Measurements from ENCODE around the gene MYO3B.

MYO3B gene

DNA sequence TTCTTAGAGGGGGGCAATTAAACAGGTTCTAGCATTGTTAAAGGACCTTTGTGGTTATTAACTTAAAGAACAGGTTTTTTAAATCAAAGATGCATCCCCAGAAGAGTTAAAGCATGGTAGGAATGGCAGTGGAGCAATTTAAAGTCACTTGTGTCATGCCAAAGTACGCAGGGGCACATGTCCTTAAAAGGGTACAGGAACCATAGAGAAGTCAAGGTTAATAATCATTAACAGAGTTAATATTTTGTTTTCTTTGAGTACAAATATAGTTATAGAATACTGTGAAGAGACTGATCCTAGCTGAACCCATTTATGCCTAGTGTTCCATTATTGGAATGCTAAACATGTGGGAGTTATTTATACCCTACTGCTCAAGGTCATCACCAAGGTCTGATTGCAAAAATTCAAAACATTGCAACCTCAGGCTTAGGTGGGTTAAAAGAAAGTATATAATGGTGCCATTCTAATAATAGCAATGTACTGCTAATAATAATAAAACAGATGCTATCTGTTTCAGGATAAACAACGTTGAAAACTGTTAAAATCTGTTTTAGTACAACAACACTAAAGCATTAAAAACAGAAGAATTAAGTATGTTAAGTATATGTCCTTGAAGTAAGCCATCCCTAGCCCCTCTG, 216.0 kb downstream of the MYO3B start:
- no peak for TF ChIP-seq GATA3 (IDR thresholded peaks at IDR 0.05; ENCODE audit: low read depth, low read length)
- no peak for TF ChIP-seq GATA2 (IDR thresholded peaks at IDR 0.05; ENCODE audit: low read depth, low read length)

- TF ChIP-seq GATA3 (IDR thresholded peaks at IDR 0.05; ENCODE audit: low read depth, low read length) (no peak), GATA2 (IDR thresholded peaks at IDR 0.05; ENCODE audit: low read depth, low read length) (no peak)
Measured at GRCh38 chr2:170394641-170395387, 216.9 kb downstream of the MYO3B start.

- TF ChIP-seq GATA3 (IDR thresholded peaks at IDR 0.05; ENCODE audit: low read depth, low read length) (no peak), GATA2 (IDR thresholded peaks at IDR 0.05; ENCODE audit: low read depth, low read length) (no peak)
Measured at GRCh38 chr2:170396799-170397459, 219.0 kb downstream of the MYO3B start.

DNA sequence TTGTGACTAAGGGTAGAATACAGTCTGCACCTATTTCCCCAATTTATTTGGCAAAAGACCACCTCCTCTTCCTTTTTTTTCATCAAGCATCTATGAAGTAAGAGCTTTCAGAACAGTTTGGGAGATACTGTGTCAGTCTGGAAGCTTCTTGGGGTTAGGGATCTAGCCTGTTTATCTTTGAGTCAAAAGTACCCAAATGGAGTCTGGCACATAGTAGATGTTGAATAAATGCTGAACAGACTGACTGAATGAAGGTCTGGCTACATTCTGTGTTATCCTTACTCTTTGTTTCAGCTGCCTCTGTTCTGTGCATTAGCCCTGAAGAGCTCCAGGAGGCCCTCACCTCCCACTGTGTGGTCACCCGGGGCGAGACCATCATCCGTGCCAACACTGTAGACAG, 223.2 kb downstream of the MYO3B start:
- no peak for TF ChIP-seq GATA2 (IDR thresholded peaks at IDR 0.05; ENCODE audit: low read depth, low read length)
- no peak for TF ChIP-seq GATA3 (IDR thresholded peaks at IDR 0.05; ENCODE audit: low read depth, low read length)

DNA sequence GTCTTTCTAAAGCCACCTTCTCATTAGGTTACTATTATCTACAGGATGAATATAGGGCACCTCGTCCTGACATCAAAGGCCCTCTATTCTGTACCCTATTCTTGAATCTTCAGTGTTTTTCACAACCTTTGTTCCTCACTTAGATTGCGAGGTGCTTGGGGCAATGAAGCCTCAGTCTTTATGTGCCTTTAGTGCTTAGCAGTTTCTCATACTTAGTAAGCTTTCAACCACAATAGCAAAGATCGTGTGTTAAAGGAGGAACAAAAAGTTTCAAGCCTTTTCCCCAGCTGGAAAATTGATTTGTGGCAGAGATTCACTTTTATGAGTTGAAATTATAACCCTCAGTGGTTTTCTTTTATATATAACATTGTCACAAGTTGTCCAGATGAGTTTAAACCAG, 226.9 kb downstream of the MYO3B start:
- TF ChIP-seq GATA3 (IDR thresholded peaks at IDR 0.05; ENCODE audit: low read depth, low read length) (no peak), GATA2 (IDR thresholded peaks at IDR 0.05; ENCODE audit: low read depth, low read length) (no peak)

DNA sequence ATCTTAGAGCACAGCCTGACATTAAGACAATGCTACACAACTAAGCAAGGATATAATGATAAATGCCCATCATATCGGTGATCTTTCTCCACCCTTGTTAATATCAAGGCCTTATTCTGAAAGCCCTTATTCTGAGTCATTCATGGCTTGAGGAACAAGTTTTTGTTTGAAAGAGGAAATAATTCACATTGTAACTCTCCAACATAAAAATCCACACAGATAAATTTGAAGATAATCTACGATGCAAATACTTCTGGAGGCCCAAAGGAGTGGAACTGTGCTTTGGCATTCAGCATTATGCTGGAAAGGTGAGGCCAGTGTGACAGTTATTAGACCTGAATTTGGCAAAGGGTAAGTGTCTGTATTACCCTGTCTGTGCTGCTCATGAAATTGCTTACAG, 227.4 kb downstream of the MYO3B start:
- TF ChIP-seq GATA2 (IDR thresholded peaks at IDR 0.05; ENCODE audit: low read depth, low read length) (no peak), GATA3 (IDR thresholded peaks at IDR 0.05; ENCODE audit: low read depth, low read length) (no peak)

DNA sequence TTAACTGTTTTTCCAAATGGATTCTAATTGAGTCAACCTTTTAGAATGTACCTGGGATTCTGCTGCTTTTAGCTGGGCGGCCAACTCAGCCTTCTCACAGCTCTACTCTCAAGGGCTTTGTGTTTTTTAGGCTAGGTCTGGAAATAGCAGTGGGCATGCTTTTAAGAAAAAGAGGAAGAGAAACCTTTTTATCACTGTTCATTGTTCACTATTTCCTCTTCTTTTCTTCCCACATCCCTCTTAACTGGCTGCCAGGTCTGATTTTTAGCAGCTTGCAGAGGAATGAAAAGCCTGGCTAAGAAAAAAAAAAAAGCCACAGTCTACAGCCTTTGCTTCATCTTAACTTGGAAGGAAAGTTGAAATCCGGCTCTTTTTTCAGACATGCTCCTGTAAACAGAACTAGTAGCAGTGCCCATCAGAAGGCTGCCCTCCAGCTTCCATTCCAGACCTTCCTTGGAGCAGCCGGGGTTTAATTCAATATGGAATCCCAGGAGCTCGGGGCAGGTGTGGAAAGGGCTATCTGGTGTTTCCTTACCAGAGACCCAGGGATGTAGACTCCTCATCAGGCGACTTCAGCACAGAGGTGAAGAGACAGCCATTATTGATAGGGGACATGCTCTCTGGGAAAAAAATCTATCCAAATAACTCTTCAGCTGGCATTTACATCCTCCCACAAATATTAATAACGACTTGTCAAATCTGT, 230.7 kb downstream of the MYO3B start:
- TF ChIP-seq GATA2 (IDR thresholded peaks at IDR 0.05; ENCODE audit: low read depth, low read length), result no peak
- TF ChIP-seq GATA3 (IDR thresholded peaks at IDR 0.05; ENCODE audit: low read depth, low read length), result no peak

DNA sequence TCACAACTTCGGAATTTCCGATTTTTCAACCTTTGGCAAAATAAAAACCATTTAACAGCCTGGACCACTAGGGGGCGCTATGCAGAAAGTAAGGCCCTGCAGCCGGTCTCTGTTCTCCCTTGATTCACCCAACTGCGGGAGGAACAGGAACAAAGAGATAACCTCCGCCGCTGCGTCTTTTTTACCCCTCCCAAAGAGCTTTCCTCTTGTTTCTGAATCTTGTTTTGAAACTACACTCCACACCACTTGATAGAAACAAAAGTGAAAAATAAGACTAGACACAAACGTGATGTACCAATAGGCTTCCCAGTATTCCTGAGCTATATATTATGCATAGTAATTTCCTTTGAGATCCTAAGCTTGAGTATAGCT, 231.2 kb downstream of the MYO3B start:
- TF ChIP-seq GATA3 (IDR thresholded peaks at IDR 0.05; ENCODE audit: low read depth, low read length) (no peak), GATA2 (IDR thresholded peaks at IDR 0.05; ENCODE audit: low read depth, low read length) (no peak)

- no peak for TF ChIP-seq GATA2 (IDR thresholded peaks at IDR 0.05; ENCODE audit: low read depth, low read length)
- no peak for TF ChIP-seq GATA3 (IDR thresholded peaks at IDR 0.05; ENCODE audit: low read depth, low read length)
Measured at GRCh38 chr2:170411660-170412059, 233.7 kb downstream of the MYO3B start.

GRCh38 chr2:170420961-170421687, 243.2 kb downstream of the MYO3B start:
- no peak for TF ChIP-seq GATA2 (IDR thresholded peaks at IDR 0.05; ENCODE audit: low read depth, low read length)
- TF ChIP-seq GATA3 (IDR thresholded peaks at IDR 0.05; ENCODE audit: low read depth, low read length), result no peak

DNA sequence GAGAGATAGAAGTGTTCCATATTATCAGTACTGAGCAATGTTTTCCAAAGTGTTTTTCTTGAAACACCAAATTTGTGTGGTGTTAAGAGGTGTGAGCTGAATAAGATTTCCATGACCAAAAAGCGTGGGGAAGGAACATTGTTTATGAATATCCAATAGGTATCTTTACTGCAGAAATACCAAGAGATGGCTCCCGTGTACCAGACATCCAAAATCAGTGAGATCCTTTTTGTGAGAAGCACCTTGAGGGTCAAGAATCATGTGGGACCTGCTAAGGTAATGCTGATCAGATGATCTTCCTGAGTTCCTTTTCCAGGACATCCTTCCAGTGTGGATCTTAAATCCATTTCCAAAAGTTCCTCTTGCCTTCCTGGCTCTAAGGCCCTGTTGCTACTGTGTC, 246.0 kb downstream of the MYO3B start:
- TF ChIP-seq GATA3 (IDR thresholded peaks at IDR 0.05; ENCODE audit: low read depth, low read length) (no peak), GATA2 (IDR thresholded peaks at IDR 0.05; ENCODE audit: low read depth, low read length) (no peak)

GRCh38 chr2:170425281-170425751, 247.4 kb downstream of the MYO3B start:
- TF ChIP-seq GATA3 (IDR thresholded peaks at IDR 0.05; ENCODE audit: low read depth, low read length), result no peak
- TF ChIP-seq GATA2 (IDR thresholded peaks at IDR 0.05; ENCODE audit: low read depth, low read length), result no peak

- TF ChIP-seq GATA2 (IDR thresholded peaks at IDR 0.05; ENCODE audit: low read depth, low read length) (no peak), GATA3 (IDR thresholded peaks at IDR 0.05; ENCODE audit: low read depth, low read length) (no peak)
Measured at GRCh38 chr2:170428868-170429267, 250.9 kb downstream of the MYO3B start.
